ENCODE results near the gene CA10.

Gene CA10

DNA sequence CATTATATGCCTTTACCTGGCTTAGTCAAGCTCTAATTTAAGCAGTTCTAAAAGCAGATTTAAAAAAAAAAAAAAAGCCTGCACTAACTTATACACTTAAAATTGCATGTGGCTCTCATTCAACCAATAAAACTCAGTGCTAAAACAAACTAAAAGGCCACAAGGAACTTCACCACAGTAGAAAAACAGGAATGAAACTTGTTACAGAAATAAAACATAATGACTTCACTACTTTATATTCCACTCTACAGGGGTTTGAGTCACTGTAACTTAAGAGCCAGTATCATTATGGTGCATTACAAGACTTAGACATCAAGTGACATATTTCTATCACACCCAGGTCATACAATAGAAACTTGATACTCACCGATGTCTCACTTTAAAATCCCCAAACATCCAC, 11.1 kb downstream of the CA10 start:
- no peak for DNase-seq (ENCODE audit: low spot score)

DNA sequence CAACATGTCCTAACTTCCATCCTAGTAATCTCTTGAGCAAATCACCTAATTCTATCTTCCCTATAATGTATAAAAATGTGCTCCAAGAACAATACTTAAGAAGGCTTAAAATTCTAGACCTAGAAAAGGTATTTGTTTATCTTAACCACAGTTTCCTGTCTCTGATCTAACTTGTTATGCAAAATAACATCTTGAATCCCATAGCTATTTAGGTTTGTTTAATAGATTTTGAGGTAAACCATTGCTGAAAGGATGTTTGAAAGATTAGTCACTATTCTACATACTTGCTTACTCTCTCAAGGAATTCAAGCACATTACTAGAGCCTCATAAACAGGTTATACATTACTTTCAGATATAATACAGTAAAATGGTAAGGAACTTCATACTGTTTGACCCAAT, 13.0 kb downstream of the CA10 start:
- DNase-seq (ENCODE audit: low spot score): no peak

DNA sequence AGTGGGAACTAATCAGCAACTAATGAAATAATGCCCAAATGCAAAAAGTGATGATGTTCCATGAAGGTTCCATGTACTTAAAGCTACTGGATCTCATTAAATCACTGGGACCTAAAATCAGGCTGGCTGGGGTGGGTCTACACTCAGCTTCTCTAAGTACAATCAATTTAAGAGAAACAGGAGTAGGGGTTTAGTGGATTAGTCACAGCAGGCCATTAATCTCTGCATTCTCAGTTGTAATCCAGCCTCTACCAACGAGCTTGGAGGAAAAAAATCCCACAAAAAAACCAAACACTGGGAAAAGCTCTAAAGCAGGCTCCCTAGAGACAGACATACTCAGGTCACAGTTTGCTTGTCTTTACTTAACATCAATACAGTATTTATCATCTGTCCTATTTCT, 15.0 kb downstream of the CA10 start:
- DNase-seq (ENCODE audit: low spot score): no peak

DNA sequence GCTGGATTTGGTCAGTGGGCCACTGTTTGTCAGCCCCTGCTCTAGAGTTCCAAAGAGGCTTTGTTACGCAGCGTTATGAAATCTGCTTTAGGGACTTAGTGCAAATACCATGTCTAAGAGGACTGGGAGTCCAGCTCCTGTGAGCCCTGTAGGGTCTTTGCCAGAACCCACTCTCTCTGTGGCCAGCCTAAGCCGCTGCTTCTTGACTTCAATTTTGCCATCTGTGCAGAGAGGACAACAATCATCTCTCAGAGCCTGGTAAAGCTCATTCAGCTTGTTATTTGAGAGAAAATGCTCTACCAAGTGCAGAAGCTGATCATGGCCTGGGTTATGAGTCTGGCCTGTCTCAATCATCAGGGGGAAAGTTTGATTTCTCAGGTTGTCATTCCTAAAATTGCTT, 17.9 kb downstream of the CA10 start:
- DNase-seq (ENCODE audit: low spot score): peak; percentile 58

DNA sequence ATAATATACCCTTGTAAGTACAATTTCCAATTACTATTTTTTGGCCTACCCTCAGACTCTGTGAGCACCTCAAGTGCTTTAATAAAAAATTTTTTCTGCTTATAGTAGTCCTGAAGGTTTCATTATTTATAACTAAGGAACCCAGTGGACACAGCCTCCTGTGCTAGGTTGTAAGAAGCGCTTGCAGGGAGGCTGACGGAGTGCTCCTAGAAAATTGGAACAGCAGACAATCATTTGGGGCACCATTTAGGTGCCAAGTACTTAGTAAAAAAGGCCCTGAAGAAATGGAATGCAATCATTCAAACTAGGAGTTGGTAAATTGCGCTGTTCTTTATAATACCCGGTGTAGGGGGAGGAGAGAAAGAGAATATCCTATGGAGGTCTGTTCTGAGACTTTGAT, 19.8 kb downstream of the CA10 start:
- peak; percentile 55 for DNase-seq (ENCODE audit: low spot score)

DNA sequence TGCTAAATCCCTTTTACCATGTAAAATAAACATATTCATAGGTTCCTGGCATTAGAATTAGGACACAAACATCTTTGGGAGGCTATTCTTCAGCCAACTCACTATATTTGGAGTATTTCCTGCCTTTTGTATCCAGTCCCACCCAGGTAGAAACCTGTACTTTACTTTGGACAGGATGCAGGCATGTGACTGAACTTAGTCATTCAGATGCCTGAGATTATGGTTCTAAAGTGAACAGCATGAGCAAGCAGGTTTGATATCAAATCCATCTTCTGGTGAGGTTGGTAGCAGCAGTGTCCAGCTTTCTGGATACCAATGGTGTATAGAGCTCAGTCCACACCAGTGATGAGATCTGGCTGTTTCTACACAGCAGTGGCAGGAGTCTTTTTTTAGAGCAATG, 20.2 kb downstream of the CA10 start:
- no peak for DNase-seq (ENCODE audit: low spot score)

DNA sequence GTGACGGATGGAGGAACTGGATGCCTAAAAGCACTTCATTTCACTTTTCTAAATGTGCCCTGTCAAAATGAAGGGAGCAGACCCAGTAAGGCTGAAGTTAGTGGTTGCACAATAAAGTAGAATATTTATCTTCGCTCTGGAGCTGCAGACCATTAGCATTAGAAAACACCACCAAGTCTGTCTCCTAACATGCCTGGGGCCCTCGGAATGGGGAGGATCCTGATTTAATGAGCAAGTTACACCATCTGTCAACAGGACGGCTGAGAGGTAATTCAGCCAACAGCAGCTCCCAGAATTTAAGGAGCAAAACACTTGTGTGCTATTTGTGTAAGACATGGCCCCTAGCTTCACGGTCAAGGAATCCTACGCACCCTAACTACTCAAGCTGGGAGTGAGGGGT, 22.3 kb downstream of the CA10 start:
- peak; percentile 89 for DNase-seq (ENCODE audit: low spot score)

DNA sequence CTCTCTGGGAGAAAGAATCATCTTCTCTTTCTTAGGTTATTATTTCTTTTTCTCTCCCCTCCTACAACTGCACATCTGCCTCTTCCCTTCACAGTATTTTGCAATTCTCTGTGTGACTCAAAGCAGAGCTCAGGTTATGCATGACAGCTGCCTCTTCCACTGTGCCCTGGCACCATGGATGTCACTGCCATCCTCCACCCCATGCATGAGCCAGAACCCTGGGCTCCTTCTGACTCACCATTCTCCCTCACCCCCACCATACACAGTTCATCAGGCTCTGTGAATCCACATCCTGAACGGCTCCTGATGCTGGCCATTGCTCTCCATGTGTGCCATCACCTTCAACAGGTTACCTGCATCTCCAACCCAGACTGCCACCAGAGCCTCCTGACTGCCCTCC, 23.9 kb downstream of the CA10 start:
- DNase-seq (ENCODE audit: low spot score): peak; percentile 66

DNA sequence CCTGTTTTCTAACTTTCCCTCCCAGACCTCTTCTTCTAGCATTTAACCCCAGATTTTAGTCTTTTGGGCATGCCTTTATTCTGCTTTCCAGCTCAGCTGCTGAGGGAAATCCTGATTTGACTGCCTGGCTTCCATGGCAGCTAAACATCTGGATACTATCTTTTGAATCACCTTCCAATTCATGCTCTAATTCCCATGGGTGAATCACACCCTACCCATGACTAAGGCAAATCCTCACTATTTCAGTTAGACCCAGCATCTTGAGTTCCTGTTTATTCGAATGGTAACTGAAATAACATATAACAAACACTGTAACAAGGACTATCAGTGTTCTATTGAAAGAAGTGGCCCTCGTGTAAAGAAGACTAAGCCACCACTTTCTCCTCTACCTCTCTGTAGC, 29.8 kb downstream of the CA10 start:
- DNase-seq (ENCODE audit: low spot score): no peak

DNA sequence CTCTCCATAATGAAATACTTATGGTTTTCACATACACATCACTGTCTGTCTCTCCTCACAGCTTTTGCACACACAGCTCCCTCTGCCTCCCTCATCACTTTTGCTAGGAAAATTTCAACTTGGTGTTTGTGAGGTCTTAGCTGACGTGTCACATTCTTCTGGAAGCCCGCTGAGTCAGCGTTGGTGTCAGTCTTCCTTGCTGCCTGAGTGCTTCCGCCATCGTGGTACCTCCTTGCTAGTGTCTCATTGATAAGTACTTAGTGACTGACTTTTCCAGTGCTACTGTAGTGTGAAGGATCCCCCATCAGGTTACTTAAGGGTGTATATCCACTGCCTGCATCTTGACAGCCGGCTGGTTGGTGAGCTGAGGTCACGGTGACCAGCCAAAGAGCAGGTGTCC, 33.5 kb downstream of the CA10 start:
- no peak for DNase-seq (ENCODE audit: low spot score)

DNA sequence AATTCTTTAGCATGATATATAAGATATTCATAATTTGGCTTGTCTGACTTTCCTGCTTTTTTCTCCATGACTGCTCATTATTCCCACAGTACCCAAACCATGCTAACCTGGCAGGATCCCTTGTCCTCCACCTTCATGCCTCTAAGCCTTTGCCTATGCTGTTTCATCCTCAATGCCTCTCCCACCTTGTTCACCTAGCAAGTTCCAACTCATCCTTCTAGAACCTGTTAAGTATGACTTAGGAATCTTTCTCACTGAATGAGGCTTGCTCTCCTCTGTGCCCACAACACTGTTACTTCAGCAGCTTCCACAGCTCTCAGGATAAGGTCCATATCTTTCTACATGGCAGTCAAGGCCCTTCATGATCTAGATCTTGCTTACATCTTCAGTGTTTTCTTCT, 34.0 kb downstream of the CA10 start:
- no peak for DNase-seq (ENCODE audit: low spot score)

DNA sequence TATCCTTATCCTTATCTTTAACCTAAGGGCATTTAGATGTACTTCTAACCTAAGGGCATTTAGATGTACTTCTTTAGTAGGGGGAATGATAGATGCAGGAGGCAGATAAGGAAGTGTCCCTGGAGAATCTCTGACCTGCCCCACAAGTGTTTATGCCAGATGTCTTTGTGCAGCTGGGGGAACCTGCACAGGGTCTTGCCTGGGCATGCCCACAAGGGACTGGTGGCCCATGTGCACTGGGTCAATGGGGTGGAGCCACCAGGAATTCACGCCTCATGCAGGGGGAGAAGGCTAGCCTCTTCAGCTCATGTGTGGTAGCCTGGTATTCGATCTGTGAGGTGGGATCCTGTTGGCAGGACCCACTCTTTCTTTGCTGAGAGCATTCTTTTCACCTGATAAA, 38.0 kb downstream of the CA10 start:
- no peak for DNase-seq (ENCODE audit: low spot score)

DNA sequence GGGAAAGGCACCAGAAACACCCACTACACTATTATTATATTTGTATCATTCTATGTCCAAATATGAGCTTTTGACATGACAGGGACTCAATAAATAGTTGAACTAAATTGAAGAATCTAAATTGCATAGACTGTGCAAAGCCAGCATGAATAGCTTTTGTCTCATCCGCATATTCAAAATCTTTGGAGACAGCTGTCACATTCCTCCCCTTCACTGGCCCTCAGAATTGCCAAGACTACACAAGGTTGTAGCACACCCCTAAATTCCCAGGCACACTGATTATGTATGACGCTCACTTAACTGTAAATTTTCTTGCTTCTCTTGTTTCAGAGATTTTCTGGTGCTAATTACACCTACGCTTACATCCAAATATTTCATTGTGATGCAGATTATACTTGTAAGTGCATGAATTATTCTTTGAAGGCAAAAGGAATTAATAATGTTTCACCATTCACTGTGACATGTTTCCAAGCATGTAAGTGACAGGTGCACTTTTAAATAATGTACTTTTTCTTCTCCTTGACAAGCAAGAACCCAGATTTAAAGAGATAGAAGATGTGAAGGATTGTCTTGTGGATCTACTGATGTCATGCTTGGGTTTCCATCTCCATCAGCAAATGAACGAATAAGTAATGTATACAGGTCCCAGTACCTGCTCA, 47.5 kb downstream of the CA10 start:
- DNase-seq (ENCODE audit: low spot score): no peak

DNA sequence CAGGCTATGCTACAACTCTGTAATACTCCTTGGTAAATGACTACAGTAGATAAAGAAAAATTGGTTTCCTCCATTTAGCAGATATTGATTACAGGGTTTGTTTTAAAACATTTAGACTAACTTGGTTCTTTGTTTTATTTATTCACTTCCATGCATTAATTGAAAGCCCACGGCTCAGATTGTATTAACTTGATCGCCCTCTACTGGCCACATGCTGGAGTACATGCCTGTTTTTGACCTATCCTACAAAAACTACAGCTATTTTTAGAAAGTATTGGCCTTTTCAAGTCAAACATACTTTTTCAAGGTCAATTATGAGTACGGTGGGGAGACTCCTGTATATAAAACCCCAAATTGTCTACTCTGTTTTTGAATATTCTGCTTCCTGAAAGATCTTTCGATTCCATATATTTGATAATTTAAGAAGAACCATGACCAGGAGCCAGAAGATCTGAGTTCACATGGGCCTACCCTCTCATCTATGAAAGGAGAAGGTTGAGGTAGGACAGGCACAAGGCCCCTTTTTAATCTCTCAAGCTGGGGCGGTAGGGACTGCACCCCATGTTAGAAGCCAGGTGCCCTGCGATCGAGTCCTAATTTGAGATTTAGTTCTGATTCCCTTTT, 51.8 kb downstream of the CA10 start:
- DNase-seq (ENCODE audit: low spot score): peak; percentile 83

DNA sequence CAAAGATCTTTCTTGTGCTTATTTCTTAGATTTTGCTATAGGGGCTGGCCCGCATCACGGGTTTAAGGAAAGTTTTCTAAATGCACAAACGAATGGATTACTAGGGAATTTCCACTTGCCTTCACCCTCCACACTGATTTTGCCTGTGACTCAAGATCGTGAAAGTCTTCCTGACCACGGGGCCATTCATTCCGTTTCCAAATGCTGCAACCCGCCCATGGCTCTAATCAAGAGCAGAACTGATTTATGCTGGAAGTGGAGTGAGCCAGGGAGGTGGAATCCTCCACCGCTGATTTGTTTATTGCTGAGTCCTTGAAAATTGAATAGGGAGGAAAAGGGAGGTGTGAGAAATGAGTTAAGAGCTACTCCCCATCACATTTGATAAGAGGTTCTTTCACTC, 52.4 kb downstream of the CA10 start:
- no peak for DNase-seq (ENCODE audit: low spot score)

DNA sequence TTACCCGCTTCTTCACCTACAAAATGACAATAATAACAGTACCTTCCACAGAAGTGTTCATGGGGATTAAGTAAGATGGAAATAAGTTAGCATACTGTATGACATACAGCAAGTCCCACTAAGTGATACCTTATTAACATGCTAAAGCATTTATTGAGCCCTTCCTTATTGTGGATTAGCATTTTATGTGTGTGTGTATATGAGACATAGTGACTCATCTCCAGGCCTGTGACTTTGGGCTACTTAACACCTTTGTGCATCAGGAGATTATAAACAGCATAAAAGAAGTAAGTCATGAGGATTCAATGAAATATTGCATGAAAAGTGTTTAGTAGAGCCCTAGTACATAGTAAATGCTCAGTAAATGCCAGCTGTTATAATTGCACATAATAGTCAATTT, 52.9 kb downstream of the CA10 start:
- no peak for DNase-seq (ENCODE audit: low spot score)

DNA sequence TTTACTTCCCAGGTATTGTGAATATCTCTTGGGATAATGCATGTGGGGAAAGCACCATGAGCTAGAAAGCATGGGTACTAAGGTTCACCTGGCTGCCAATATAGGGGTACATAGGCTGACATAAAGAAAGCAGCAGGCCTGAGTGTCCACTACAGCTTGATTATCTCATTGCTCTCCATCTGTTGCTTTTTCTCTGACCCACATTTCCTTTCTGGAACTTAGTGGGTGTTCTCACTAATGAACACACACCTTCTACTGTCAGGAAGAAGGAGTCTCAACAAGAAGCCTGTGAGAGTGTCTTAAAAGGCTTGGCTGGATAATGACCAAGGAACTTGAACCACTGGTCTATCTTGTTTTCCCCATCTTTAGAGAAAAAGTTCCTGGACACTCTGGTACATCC, 62.5 kb downstream of the CA10 start:
- DNase-seq (ENCODE audit: low spot score): peak; percentile 93

DNA sequence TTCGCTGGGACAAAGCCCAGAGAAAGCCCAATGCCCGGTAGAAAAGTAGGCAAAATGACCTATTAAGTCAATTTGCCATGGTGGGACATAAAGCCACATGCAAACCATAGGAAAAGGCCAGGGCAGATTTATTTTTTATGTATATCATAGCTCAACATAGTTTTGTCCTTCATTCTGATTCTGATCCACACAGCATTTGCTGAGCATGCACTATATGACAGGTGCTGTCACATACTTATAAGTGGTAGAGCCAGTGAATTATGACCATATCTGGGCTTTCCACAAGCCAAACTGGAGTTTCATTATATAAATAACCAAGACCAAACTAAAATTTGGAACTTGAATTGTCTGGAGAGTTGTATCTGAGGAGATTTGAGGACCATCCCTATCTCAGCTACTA, 74.3 kb downstream of the CA10 start:
- DNase-seq (ENCODE audit: low spot score): no peak

DNA sequence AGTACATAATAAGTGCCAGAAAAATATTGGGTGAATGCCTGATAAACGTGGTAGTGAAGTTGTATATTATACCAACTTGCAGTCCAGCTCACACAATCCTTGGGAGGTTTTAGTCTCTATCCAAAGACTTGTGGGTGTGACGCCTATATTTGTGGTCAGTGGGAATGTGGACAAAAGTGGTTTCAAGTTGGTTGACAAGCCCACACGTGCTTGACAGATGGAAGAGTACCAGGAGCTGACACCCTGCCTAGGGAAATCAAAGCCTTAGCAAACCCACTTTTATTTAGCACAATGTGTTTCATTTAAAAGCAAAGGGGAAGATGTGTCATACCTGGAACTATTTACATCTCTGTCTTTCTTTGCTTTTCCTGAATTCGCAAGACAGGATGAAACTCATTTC, 79.0 kb downstream of the CA10 start:
- no peak for DNase-seq (ENCODE audit: low spot score)

DNA sequence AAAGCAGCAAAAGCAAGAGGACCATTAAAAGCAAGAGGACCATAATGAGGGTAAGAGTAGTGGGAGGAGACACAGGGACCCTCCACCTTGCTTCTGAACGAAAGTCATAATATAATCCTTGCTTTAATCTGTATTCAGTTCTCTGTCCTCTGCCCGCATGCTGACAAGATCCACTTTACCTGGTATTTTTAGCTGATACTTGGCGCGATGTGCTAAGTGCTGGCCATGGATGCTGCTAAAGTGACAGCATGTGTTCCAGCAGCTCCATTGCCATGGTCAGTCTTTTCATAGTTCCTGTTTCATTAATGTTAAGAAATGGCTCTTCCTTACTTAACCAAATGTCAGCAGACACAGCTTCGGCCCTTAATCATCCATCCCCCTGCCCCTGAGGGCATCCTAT, 86.8 kb downstream of the CA10 start:
- DNase-seq (ENCODE audit: low spot score): peak; percentile 94

DNA sequence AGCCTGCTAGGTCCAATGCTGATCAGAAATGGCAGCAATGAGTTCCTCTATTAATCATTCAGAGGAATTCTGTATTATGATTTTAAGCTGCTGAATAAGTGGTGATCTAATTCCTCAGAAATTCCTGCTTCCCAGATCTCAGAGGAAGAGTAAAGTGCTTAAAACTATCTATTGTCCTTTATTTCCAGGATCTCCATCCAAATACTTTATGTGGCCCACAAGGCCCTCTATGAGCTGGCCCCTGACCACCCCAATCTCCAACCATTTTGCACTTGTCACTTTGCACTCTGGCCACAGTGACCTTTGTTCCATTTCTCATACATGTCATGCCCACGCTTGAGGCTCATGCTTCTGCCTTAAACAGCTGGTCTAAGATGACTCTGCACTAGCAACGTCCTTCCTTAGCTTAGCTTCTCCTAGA, 93.7 kb downstream of the CA10 start:
- no peak for DNase-seq (ENCODE audit: low spot score)

DNA sequence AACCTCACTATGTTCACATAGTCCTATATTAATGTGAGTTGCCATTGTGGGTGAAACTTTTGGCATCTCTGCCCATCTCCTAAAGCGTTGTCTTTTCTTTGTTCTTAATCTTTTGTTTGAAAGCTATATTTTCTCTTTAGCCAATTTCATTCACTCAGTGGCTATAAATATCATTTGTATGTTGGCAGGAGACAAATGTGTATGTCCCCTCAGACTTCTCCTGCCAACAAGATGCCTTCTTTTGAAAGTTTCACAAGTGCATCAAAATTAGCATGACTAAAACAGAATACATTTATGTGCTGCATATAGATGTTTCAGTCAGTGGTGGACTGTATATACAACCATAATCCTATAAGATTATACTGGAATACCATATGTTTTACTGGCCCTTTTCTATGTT, 109.0 kb downstream of the CA10 start:
- no peak for DNase-seq (ENCODE audit: low spot score)

DNA sequence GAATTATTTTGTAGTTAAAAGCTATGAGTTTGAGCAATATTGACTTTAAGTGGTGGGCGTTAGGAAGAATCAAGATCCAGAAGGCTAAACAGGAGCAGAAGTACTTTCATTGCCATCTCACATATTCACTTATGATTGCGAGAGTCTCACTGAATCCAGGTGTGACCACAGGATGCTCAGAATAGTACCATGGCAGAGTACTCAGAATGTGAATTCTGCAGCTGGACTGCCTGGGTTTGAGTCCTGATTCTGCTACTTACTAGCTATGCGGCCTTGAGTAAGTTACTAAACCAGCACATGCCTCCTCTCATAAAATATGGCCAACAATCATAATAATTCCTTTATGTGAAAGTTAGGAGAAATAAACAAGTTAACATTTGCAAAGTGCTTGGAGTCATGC, 109.5 kb downstream of the CA10 start:
- DNase-seq (ENCODE audit: low spot score): no peak

DNA sequence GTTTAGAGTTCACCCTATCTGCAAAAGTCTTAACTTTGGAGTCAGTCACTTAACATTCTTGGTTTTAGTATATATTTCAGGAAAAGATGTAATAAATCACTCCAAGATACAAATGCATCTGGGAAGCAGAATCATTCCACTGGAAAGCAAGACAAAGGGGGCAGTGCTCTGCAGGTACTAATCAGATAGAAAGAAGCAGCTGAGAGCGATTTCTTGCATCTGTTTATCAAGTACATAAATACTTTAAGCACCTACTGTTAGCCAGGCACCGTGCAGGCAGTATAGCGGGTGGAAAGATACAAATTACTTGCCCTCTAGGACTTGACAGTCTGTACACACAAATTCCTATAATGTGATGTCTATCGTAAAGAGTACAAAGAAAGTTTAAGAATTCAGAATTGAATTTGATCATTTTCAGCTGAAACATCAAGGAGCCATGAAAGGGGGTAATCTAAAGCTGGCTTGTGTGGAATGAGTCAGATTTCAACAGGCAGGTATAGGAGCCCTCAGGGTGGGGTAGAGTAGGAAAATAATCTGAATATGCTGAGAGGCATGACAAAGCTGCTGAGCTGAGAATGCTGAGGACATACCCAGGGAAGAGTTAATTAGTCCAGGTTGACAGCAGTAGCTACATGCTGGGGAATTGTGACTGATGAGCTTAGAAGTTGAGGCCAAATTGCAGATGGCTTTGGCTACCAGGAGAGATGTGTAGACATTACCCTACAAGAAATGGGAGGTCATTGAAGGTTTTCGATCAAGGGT, 110.2 kb downstream of the CA10 start:
- peak; percentile 61 for DNase-seq (ENCODE audit: low spot score)
